HEK293 (cell line): ENCODE data around the gene GRB10.

Source experiments
- CTCF ChIA-PET: fragments of 350-600 bp; formaldehyde crosslinking; extraction: SDS; loops from one replicate; lab custom pipeline; 2021; ENCODE audit warnings: antibody characterized with exemption; lab: Yijun Ruan, JAX
- POLR2A ChIA-PET: fragments of 300-600 bp; formaldehyde crosslinking; extraction: SDS; loops from one replicate; lab custom pipeline; 2020; ENCODE audit warnings: antibody characterized with exemption, inconsistent platforms; lab: Yijun Ruan, JAX
- H3K27ac ChIP-seq: fragments of 200-500 bp; sonication (Bioruptor generic); 2 replicates; pipeline ENCODE4 v1.5.1; 2014; ENCODE audit warnings: low read depth, low read length, control low read depth, inconsistent platforms; ENCODE audit errors: extremely low read depth
- H3K36me3 ChIP-seq, 2 experiments: fragments of 200-500 bp in 1 of 2; sonication (Bioruptor generic) in 1 of 2; 1 replicate in 1 of 2; 2 replicates in 1 of 2; pipeline ENCODE4 v1.5.1; 2014 to 2017; ENCODE audit warnings: inconsistent platforms in 2 of 2, low read length in 2 of 2; ENCODE audit not compliant: control insufficient read depth in 2 of 2, insufficient read depth in 1 of 2
- H3K4me1 ChIP-seq: fragments of 200-500 bp; sonication (Bioruptor generic); 2 replicates; pipeline ENCODE4 v1.5.1; 2014; ENCODE audit warnings: mild to moderate bottlenecking, low read length, inconsistent platforms; ENCODE audit not compliant: control insufficient read depth, insufficient read depth
- H3K4me3 ChIP-seq: 2 replicates; pipeline ENCODE4 v1.5.1; 2011; ENCODE audit warnings: low read depth, mild to moderate bottlenecking, control low read depth, low read length, moderate library complexity
- H3K9me3 ChIP-seq: fragments of 200-500 bp; sonication (Bioruptor generic); 2 replicates; pipeline ENCODE4 v1.5.1; 2014; ENCODE audit warnings: low read depth, low read length, inconsistent platforms; ENCODE audit not compliant: control insufficient read depth, insufficient read depth
- HOXD13 ChIP-seq: sonication (generic); formaldehyde crosslinking; IDR thresholded peaks from 2 replicates; pipeline ENCODE4 v1.8.0; 2022; ENCODE audit warnings: missing genetic modification reagents, borderline replicate concordance
- KLF1 ChIP-seq: fragments of 450-650 bp; formaldehyde crosslinking; IDR thresholded peaks from 2 replicates; pipeline ENCODE4 v1.5.1; 2016; ENCODE audit warnings: missing biosample characterization, missing genetic modification characterization
- KLF10 ChIP-seq: fragments of 450-650 bp; IDR thresholded peaks from 2 replicates; pipeline ENCODE4 v1.5.1; 2018; ENCODE audit warnings: missing biosample characterization, mild to moderate bottlenecking, missing genetic modification characterization
- KLF9 ChIP-seq: fragments of 450-650 bp; formaldehyde crosslinking; IDR thresholded peaks from 2 replicates; pipeline ENCODE4 v1.5.1; 2016; ENCODE audit warnings: missing biosample characterization, missing genetic modification characterization, low read depth
- MYNN ChIP-seq: fragments of 450-650 bp; formaldehyde crosslinking; IDR thresholded peaks from 2 replicates; pipeline ENCODE4 v1.5.1; 2016; ENCODE audit warnings: missing biosample characterization, missing genetic modification characterization, borderline replicate concordance
- PRDM1 ChIP-seq: fragments of 450-650 bp; formaldehyde crosslinking; IDR thresholded peaks from 2 replicates; pipeline ENCODE4; 2016; ENCODE audit warnings: missing biosample characterization, missing genetic modification characterization
- SP3 ChIP-seq: fragments of 450-650 bp; formaldehyde crosslinking; IDR thresholded peaks from 2 replicates; pipeline ENCODE4 v1.5.1; 2016; ENCODE audit warnings: missing biosample characterization, missing genetic modification characterization
- ZBTB20 ChIP-seq: fragments of 450-650 bp; formaldehyde crosslinking; IDR thresholded peaks from 2 replicates; pipeline ENCODE4 v1.5.1; 2016; ENCODE audit warnings: missing biosample characterization, missing genetic modification characterization
- ZBTB26 ChIP-seq: fragments of 450-650 bp; formaldehyde crosslinking; optimal IDR thresholded peaks from 2 replicates; pipeline ENCODE3; 2016; ENCODE audit warnings: missing biosample characterization, mild to moderate bottlenecking, missing genetic modification characterization
- ZNF133 ChIP-seq: fragments of 450-650 bp; formaldehyde crosslinking; IDR thresholded peaks from 2 replicates; pipeline ENCODE4 v1.5.1; 2016; ENCODE audit warnings: missing biosample characterization, missing genetic modification characterization
- ZNF2 ChIP-seq: fragments of 450-650 bp; formaldehyde crosslinking; IDR thresholded peaks from 2 replicates; pipeline ENCODE4 v1.5.1; 2016; ENCODE audit warnings: missing biosample characterization, missing genetic modification characterization
- ZNF26 ChIP-seq: fragments of 450-650 bp; formaldehyde crosslinking; IDR thresholded peaks from 2 replicates; pipeline ENCODE4 v1.5.1; 2016; ENCODE audit warnings: missing biosample characterization, missing genetic modification characterization
- ZNF311 ChIP-seq: fragments of 450-650 bp; formaldehyde crosslinking; IDR thresholded peaks from 2 replicates; pipeline ENCODE4 v1.5.1; 2017; ENCODE audit warnings: missing biosample characterization, missing genetic modification characterization, borderline replicate concordance
- ZNF350 ChIP-seq: fragments of 450-650 bp; formaldehyde crosslinking; IDR thresholded peaks from 2 replicates; pipeline ENCODE4 v1.5.0; 2017; ENCODE audit warnings: missing biosample characterization, mild to moderate bottlenecking, missing genetic modification characterization
- ZNF544 ChIP-seq: fragments of 450-650 bp; formaldehyde crosslinking; IDR thresholded peaks from 2 replicates; pipeline ENCODE4 v1.5.0; 2017; ENCODE audit warnings: missing biosample characterization, missing genetic modification characterization
- ZNF548 ChIP-seq: fragments of 450-650 bp; formaldehyde crosslinking; IDR thresholded peaks from 2 replicates; pipeline ENCODE4 v1.5.1; 2016; ENCODE audit warnings: missing biosample characterization, missing genetic modification characterization
- ZNF560 ChIP-seq: fragments of 450-650 bp; formaldehyde crosslinking; IDR thresholded peaks from 2 replicates; pipeline ENCODE4 v1.5.1; 2017; ENCODE audit warnings: missing biosample characterization, missing genetic modification characterization, borderline replicate concordance
- ZNF571 ChIP-seq: fragments of 450-650 bp; formaldehyde crosslinking; IDR thresholded peaks from 2 replicates; pipeline ENCODE4 v1.5.0; 2017; ENCODE audit warnings: missing biosample characterization, missing genetic modification characterization
- ZNF610 ChIP-seq: fragments of 450-650 bp; formaldehyde crosslinking; IDR thresholded peaks from 2 replicates; pipeline ENCODE4 v1.5.1; 2016; ENCODE audit warnings: missing biosample characterization, missing genetic modification characterization, borderline replicate concordance
- ZNF626 ChIP-seq: fragments of 450-650 bp; sonication (Bioruptor Pico); formaldehyde crosslinking; IDR thresholded peaks from 2 replicates; pipeline ENCODE4 v1.5.1; 2018; ENCODE audit warnings: missing biosample characterization, missing genetic modification characterization, inconsistent platforms
- ZNF660 ChIP-seq: fragments of 450-650 bp; IDR thresholded peaks from 2 replicates; pipeline ENCODE4 v1.5.1; 2018; ENCODE audit warnings: missing biosample characterization, mild to moderate bottlenecking, missing genetic modification characterization
- ZNF704 ChIP-seq: fragments of 450-650 bp; formaldehyde crosslinking; IDR thresholded peaks from 2 replicates; pipeline ENCODE4 v1.5.1; 2016; ENCODE audit warnings: missing biosample characterization, missing genetic modification characterization
- ZNF791 ChIP-seq: fragments of 450-650 bp; formaldehyde crosslinking; IDR thresholded peaks from 2 replicates; pipeline ENCODE4 v1.5.1; 2016; ENCODE audit warnings: missing biosample characterization, missing genetic modification characterization
- ZNF792 ChIP-seq: fragments of 450-650 bp; formaldehyde crosslinking; IDR thresholded peaks from 2 replicates; pipeline ENCODE4 v1.5.1; 2016; ENCODE audit warnings: missing biosample characterization, missing genetic modification characterization
- TF ChIP-seq, protein P1 (sequence below): sonication (generic); formaldehyde crosslinking; IDR thresholded peaks from 2 replicates; pipeline ENCODE4 v1.8.1; 2022; ENCODE audit warnings: mild to moderate bottlenecking, moderate library complexity, missing genetic modification reagents
- TF ChIP-seq, protein P2 (sequence below): fragments of 450-650 bp; formaldehyde crosslinking; IDR thresholded peaks from 2 replicates; pipeline ENCODE4 v1.5.1; 2017; ENCODE audit warnings: missing biosample characterization, missing genetic modification characterization
- TF ChIP-seq, protein P3 (sequence below): fragments of 450-650 bp; formaldehyde crosslinking; IDR thresholded peaks from 2 replicates; pipeline ENCODE4 v1.5.1; 2016; ENCODE audit warnings: missing biosample characterization, missing genetic modification characterization, low read depth
- TF ChIP-seq, protein P4 (sequence below): fragments of 450-650 bp; formaldehyde crosslinking; IDR thresholded peaks from 2 replicates; pipeline ENCODE4 v1.5.1; 2016; ENCODE audit warnings: missing biosample characterization, missing genetic modification characterization

The GRB10 gene

DNA sequence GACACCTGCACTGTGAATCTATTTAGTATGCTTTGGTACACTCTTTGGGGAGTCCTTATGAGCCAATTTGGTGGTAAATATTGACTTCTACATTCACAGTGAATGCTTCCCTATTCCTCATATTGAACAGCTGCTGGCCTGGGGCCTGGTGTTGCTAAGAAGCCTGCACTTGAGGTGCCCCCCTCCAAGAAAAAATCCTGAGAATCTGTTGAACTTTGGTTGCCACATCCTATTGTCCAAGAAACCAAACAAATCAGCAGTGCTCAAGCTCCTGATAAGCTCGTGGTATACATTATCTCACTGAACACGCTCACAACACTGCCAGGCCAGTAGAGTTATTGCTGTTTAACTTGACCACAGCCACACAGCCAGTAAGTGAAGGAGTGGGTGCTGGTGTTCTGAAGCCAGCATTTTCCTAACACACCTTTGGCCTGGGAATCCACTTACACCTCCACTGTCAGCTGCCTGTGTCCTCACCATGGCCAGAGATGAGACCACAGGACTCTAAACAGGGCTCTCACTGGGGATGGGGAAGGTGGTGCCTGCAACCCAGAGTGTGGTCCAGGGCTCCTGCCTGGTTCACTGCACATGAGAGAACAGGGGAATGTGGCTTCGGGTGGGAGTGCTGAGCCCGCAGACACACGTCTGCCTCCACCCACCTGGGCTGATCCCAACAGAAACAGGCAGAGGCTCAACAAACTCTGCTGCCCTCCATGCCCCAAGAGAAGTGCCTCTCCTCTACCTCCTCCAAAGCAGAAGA is 224.2 kb downstream of the GRB10 start:
- CTCF ChIA-PET = interaction anchor here (0.5 kb wide), 1 partner anchor 12 kb away, joined by 6 read pairs; no protein-coding TSS in a partner anchor
- no peak overlapping the region for H3K27ac ChIP-seq
- no peaks in the 10 kb centered on the region for H3K36me3 ChIP-seq
- POLR2A ChIA-PET = no interaction called here
- no peak overlapping the region for H3K4me3 ChIP-seq
- TF ChIP-seq ZNF133 (tag by site-specific recombination) = no peak
- no peak for TF ChIP-seq ZNF626 (tag by site-specific recombination)
- no peak for TF ChIP-seq MYNN
- no peak for TF ChIP-seq ZNF548 (tag by site-specific recombination)
- no peak for TF ChIP-seq ZNF792 (tag by site-specific recombination)
- TF ChIP-seq ZNF610 = no peak
- TF ChIP-seq ZNF571 (tag by site-specific recombination) = no peak
- TF ChIP-seq KLF1 (tag by site-specific recombination) = no peak
- TF ChIP-seq ZNF791 (tag by site-specific recombination) = no peak
- no peak for TF ChIP-seq ZNF660
- TF ChIP-seq ZNF560 (tag by site-specific recombination) = no peak
- no peak for TF ChIP-seq ZNF350 (tag by site-specific recombination)
- no peak for TF ChIP-seq SP3 (tag by site-specific recombination)
- TF ChIP-seq ZNF704 (tag by site-specific recombination) = no peak
- TF ChIP-seq, protein P1, sequence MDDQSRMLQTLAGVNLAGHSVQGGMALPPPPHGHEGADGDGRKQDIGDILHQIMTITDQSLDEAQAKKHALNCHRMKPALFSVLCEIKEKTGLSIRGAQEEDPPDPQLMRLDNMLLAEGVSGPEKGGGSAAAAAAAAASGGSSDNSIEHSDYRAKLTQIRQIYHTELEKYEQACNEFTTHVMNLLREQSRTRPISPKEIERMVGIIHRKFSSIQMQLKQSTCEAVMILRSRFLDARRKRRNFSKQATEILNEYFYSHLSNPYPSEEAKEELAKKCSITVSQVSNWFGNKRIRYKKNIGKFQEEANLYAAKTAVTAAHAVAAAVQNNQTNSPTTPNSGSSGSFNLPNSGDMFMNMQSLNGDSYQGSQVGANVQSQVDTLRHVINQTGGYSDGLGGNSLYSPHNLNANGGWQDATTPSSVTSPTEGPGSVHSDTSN (CRISPR knock-in tag) = no peak
- TF ChIP-seq HOXD13 (CRISPR knock-in tag) = no peak
- no peak for TF ChIP-seq ZBTB20 (tag by site-specific recombination)
- TF ChIP-seq ZNF544 = no peak
- no peak for TF ChIP-seq ZBTB26 (tag by site-specific recombination)
- H3K9me3 ChIP-seq = no peaks in the 10 kb centered on the region
- H3K4me1 ChIP-seq = no peaks in the 10 kb centered on the region

DNA sequence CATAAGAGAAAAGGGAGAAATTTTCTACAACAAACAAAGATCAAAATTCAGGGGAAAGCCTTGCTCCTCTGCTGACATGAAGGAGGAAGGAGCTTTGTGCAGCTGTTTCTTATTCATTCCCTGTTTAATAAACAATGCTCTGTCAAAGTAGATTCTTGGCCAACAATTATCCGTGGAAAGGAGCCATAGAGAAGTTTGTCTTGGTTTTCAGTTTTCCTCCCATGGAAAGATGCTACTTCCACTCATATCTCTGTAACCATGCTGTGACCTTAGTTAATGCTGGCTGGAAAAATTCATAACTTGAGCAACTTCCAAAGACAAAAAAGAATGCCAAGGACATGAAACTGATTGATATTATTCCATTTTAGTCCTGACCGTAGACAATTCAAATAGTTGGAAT is 225.6 kb downstream of the GRB10 start:
- Histone ChIP-seq H3K9me3 (no peaks in the 10 kb centered on the region), H3K27ac (no peak overlapping the region), H3K4me3 (no peak overlapping the region), H3K4me1 (no peaks in the 10 kb centered on the region), H3K36me3 (no peaks in the 10 kb centered on the region)
- ChIA-PET POLR2A (no interaction called here), CTCF (no interaction called here)
- TF ChIP-seq, protein P2, sequence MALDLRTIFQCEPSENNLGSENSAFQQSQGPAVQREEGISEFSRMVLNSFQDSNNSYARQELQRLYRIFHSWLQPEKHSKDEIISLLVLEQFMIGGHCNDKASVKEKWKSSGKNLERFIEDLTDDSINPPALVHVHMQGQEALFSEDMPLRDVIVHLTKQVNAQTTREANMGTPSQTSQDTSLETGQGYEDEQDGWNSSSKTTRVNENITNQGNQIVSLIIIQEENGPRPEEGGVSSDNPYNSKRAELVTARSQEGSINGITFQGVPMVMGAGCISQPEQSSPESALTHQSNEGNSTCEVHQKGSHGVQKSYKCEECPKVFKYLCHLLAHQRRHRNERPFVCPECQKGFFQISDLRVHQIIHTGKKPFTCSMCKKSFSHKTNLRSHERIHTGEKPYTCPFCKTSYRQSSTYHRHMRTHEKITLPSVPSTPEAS = no peak
- TF ChIP-seq, protein P3, sequence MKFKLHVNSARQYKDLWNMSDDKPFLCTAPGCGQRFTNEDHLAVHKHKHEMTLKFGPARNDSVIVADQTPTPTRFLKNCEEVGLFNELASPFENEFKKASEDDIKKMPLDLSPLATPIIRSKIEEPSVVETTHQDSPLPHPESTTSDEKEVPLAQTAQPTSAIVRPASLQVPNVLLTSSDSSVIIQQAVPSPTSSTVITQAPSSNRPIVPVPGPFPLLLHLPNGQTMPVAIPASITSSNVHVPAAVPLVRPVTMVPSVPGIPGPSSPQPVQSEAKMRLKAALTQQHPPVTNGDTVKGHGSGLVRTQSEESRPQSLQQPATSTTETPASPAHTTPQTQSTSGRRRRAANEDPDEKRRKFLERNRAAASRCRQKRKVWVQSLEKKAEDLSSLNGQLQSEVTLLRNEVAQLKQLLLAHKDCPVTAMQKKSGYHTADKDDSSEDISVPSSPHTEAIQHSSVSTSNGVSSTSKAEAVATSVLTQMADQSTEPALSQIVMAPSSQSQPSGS (tag by site-specific recombination) = no peak
- TF ChIP-seq ZNF2 (tag by site-specific recombination) (no peak), ZNF791 (tag by site-specific recombination) (no peak), KLF10 (tag by site-specific recombination) (no peak), ZNF26 (tag by site-specific recombination) (no peak), KLF9 (tag by site-specific recombination) (no peak), ZNF311 (no peak), PRDM1 (tag by site-specific recombination) (no peak)
- TF ChIP-seq, protein P4, sequence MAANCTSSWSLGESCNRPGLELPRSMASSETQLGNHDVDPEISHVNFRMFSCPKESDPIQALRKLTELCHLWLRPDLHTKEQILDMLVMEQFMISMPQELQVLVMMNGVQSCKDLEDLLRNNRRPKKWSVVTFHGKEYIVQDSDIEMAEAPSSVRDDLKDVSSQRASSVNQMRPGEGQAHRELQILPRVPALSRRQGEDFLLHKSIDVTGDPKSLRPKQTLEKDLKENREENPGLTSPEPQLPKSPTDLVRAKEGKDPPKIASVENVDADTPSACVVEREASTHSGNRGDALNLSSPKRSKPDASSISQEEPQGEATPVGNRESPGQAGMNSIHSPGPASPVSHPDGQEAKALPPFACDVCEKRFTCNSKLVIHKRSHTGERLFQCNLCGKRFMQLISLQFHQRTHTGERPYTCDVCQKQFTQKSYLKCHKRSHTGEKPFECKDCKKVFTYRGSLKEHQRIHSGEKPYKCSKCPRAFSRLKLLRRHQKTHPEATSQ (tag by site-specific recombination) = no peak
